Measurements from ENCODE around the gene STIM1. TPM values are rescaled to one million over a fixed set of nuclear protein-coding genes. Genes with fewer than 3 reads are reported as not detected.

STIM1 gene
- total RNA-seq, 1 experiment from 2014 or later, result 18.0 TPM

- TF ChIP-seq ZNF532 (CRISPR knock-in tag; IDR thresholded peaks at IDR 0.05; ENCODE audit: borderline replicate concordance) (no peak), ZNF219 (CRISPR knock-in tag; IDR thresholded peaks at IDR 0.05; ENCODE audit: borderline replicate concordance) (no peak), ATF1 (CRISPR knock-in tag; IDR thresholded peaks at IDR 0.05) (no peak), FOXP1 (CRISPR knock-in tag; IDR thresholded peaks at IDR 0.05; ENCODE audit: borderline replicate concordance) (no peak), ZNF423 (CRISPR knock-in tag; IDR thresholded peaks at IDR 0.05) (no peak), FOXK1 (CRISPR knock-in tag; IDR thresholded peaks at IDR 0.05) (no peak), RELA (CRISPR knock-in tag; IDR thresholded peaks at IDR 0.05; ENCODE audit: borderline replicate concordance) (no peak), ZNF317 (CRISPR knock-in tag; IDR thresholded peaks at IDR 0.05; ENCODE audit: borderline replicate concordance, low read depth) (no peak), MAX (CRISPR knock-in tag; IDR thresholded peaks at IDR 0.05) (no peak)
These were observed 38.8 kb upstream of the STIM1 start (continued) for GRCh38 chr11:3816673-3817072.

GRCh38 chr11:3817181-3817800 is 38.2 kb upstream of the STIM1 start:
- no peaks in the 10 kb centered on the region for H3K9me3 Mint-ChIP-seq
- no peaks in the 10 kb centered on the region for H3K27me3 Mint-ChIP-seq (ENCODE audit: low read depth)
- H3K4me3 Mint-ChIP-seq, result no peak overlapping the region
- H3K4me1 Mint-ChIP-seq, result peaks cover 8% of the 10 kb centered on the region
- H3K36me3 Mint-ChIP-seq, result no peaks in the 10 kb centered on the region; the same call in 1 of the 2 replicates
- no peak overlapping the region; the same call in 1 of the 2 replicates for H3K27ac Mint-ChIP-seq
- ATAC-seq (no peak), DNase-seq (ENCODE audit: low spot score) (no peak)
- CTCF ChIA-PET, result interaction anchor here (0.6 to 1.7 kb wide), 4 partner anchors 8 to 256 kb away, joined by 4 to 7 read pairs (median 5); partner anchors contain the start of gene STIM1
- POLR2A ChIA-PET, result no interaction called here
- TF ChIP-seq ATF6 (CRISPR knock-in tag; IDR thresholded peaks at IDR 0.05) (no peak), RELA (CRISPR knock-in tag; IDR thresholded peaks at IDR 0.05; ENCODE audit: borderline replicate concordance) (no peak), ZNF416 (CRISPR knock-in tag; IDR thresholded peaks at IDR 0.05) (no peak), ARID4B (CRISPR knock-in tag; IDR thresholded peaks at IDR 0.05; ENCODE audit: borderline replicate concordance) (no peak), ZNF423 (CRISPR knock-in tag; IDR thresholded peaks at IDR 0.05) (no peak), ZNF138 (CRISPR knock-in tag; conservative IDR thresholded peaks at IDR 0.05) (no peak), ZNF219 (CRISPR knock-in tag; IDR thresholded peaks at IDR 0.05; ENCODE audit: borderline replicate concordance) (no peak), ZNF281 (CRISPR knock-in tag; IDR thresholded peaks at IDR 0.05) (no peak), IRF2 (CRISPR knock-in tag; IDR thresholded peaks at IDR 0.05; ENCODE audit: borderline replicate concordance, low read depth) (no peak), STAT6 (CRISPR knock-in tag; conservative IDR thresholded peaks at IDR 0.05; ENCODE audit: low read depth) (no peak), FOXP1 (CRISPR knock-in tag; IDR thresholded peaks at IDR 0.05; ENCODE audit: borderline replicate concordance) (no peak), ZNF671 (CRISPR knock-in tag; IDR thresholded peaks at IDR 0.05) (no peak)

Data from WTC11 (cell line).